Measurements from ENCODE around the gene CHCHD6. TPM values are rescaled to one million over a fixed set of nuclear protein-coding genes. Genes with fewer than 3 reads are reported as not detected.

Gene CHCHD6
- total RNA-seq, 2 donors from 2014 or later: 8.4 to 10.9 TPM

DNA sequence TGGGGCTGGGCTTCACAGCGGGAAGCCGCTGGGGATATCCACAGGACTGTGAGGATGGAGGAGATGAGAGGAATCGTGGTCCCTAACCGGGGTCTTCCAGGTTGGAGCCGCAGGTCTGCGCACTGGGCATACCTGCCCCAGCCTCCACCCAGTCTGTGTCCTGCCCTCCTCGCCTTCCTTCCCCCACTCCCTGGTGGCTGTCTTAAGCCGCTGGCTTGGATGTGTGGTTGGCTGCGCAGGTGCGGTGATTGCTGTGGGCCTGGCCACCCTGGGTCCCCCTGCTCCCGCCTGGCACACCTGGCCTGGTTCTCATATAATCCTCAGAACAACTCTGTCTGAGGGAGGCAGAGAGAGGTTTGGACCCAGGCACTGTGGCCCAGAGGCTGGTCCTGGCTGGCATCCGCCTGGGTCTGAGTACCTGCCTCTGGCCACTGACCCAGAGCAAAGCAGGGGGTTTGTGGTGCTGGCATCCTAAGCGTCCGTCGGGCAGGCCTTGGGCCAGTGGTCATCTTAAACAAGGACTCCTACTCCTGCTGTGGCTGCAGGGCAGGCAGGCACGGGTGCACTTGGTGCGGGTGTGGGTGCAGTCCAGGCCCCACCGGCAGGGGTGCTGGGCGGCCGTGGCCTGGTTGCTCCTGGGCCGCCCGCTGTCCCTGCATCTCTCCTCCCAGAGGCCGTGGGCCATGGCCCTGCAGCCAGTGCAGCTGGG lies 297.6 kb downstream of the CHCHD6 start:
- no peak for DNase-seq (ENCODE audit: low spot score)
- Histone ChIP-seq H3K27ac (peak overlapping the region; percentile 51 to 52), H3K27me3 (no peaks in the 10 kb centered on the region), H3K4me1 (peaks cover 0 to 61% of the 10 kb centered on the region in 2 donors), H3K4me3 (no peak overlapping the region), H3K36me3 (no peaks in the 10 kb centered on the region), H3K9me3 (no peaks in the 10 kb centered on the region)
- TF ChIP-seq, protein P1, sequence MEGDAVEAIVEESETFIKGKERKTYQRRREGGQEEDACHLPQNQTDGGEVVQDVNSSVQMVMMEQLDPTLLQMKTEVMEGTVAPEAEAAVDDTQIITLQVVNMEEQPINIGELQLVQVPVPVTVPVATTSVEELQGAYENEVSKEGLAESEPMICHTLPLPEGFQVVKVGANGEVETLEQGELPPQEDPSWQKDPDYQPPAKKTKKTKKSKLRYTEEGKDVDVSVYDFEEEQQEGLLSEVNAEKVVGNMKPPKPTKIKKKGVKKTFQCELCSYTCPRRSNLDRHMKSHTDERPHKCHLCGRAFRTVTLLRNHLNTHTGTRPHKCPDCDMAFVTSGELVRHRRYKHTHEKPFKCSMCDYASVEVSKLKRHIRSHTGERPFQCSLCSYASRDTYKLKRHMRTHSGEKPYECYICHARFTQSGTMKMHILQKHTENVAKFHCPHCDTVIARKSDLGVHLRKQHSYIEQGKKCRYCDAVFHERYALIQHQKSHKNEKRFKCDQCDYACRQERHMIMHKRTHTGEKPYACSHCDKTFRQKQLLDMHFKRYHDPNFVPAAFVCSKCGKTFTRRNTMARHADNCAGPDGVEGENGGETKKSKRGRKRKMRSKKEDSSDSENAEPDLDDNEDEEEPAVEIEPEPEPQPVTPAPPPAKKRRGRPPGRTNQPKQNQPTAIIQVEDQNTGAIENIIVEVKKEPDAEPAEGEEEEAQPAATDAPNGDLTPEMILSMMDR (IDR thresholded peaks at IDR 0.05): no peak

DNA sequence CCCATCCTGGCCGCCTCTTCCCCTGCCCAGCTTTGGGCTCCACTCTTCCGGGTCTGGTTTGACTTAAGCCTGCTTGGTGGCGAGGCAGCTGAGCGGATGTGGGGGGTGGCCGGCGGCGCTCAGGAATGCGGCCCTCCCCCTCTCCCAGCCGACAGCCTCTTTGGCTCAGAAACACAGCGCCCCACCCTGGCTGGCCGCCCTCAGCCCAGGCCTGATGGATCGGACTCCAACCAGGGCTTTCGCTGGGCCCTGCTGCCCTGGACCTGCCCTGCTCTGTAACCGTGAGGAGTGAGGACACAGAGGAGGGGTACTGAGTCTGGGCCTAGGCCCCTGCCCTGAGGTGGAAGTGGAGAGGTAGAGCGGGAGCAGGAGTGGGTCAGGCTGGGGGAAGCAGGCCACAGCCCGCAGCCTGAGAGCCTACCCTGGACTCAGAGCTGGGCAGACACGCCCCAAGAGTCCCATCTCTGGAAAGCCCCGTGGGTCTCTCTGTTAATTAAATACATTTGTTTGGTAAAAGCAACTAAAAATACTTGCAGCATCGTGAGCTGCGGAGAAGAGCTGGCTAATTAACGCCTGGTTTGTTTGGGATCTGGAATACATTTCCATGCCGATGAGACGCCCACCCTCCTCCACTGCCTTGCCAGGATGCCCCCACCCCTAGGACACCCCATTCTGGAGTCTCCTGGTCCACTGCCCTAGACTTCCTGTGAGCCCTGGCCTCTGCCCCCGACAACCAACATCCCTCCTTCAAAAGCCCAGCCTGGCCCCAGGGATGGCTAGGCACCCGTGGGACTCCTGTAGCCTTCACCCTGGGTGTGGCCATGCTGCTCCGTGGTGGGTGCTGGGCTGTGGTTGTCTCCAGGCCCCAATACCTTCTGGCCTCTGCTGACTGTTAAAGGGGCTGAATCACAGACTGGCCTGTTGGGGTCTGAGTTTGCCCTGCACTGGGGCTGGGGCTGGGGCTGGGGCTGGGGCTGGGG lies 298.4 kb downstream of the CHCHD6 start:
- Histone ChIP-seq H3K4me1 (peaks cover 0 to 52% of the 10 kb centered on the region in 2 donors), H3K27ac (peak overlapping the region; percentile 51 to 52), H3K27me3 (no peaks in the 10 kb centered on the region), H3K4me3 (no peak overlapping the region), H3K36me3 (no peaks in the 10 kb centered on the region), H3K9me3 (no peaks in the 10 kb centered on the region)
- DNase-seq (ENCODE audit: low spot score): peak; percentile 92
- TF ChIP-seq, protein P1 (IDR thresholded peaks at IDR 0.05): peak; percentile 24 to 70

DNA sequence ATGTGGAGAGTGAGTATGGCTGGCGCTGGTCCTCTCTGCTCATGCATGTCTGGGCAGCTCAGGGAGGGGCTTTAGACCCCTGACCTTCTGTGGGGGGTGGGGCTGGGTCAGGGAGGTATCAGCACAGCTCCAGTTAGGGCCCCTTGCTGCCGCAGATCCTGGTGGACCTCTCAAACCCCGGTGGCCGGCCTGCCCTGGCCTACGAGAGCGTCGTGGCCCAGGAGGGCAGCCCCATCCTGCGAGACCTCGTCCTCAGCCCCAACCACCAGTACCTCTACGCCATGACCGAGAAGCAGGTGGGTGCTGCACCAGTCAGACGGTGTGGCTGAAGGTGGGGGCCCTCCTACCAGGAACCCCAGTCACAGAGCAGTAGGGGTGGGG lies 299.1 kb downstream of the CHCHD6 start:
- no peak overlapping the region for H3K4me3 ChIP-seq
- no peaks in the 10 kb centered on the region for H3K27me3 ChIP-seq
- H3K9me3 ChIP-seq: no peaks in the 10 kb centered on the region
- TF ChIP-seq, protein P1 (IDR thresholded peaks at IDR 0.05): no peak
- no peak overlapping the region for H3K27ac ChIP-seq
- H3K4me1 ChIP-seq: peaks cover 0 to 53% of the 10 kb centered on the region in 2 donors
- no peak for DNase-seq (ENCODE audit: low spot score)
- H3K36me3 ChIP-seq: no peaks in the 10 kb centered on the region

DNA sequence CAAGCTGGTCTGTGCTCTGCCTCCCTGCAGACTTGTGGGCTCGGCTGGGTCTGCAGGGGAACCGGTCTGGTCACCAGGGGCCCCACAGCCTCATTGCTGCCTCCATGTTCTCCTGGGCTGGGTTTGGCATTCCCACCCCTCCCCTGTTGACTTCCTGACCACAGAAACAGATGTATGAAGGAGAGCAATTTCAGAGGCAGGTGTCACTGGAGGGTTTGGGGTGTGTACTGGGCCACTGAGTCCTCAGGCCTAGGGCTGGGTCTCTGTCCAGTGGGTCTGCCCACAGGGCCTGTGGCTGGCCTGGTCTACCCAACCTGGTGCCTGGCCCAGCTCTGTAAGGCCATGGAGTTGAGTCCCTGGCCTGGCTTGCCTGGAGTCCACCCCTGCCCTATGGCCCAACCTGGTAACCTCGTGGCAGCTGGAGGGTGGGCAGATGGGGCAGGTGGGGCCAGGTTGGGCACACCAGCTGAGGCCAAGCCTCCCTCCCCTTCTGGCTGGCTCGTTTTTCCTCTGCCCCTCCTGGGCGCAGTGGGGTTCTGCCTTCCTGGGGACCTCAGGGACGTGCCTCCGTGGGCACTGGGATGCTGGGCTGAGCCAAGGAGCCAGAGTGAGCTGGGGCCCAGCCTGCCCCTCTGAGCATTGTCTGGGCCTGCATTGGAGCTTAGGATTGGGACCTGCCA lies 299.7 kb downstream of the CHCHD6 start:
- TF ChIP-seq, protein P1 (IDR thresholded peaks at IDR 0.05): no peak
- DNase-seq (ENCODE audit: low spot score): no peak
- Histone ChIP-seq H3K36me3 (no peaks in the 10 kb centered on the region), H3K27me3 (no peaks in the 10 kb centered on the region), H3K9me3 (no peaks in the 10 kb centered on the region), H3K4me1 (peaks cover 0 to 57% of the 10 kb centered on the region in 2 donors), H3K4me3 (no peak overlapping the region), H3K27ac (no peak overlapping the region)

DNA sequence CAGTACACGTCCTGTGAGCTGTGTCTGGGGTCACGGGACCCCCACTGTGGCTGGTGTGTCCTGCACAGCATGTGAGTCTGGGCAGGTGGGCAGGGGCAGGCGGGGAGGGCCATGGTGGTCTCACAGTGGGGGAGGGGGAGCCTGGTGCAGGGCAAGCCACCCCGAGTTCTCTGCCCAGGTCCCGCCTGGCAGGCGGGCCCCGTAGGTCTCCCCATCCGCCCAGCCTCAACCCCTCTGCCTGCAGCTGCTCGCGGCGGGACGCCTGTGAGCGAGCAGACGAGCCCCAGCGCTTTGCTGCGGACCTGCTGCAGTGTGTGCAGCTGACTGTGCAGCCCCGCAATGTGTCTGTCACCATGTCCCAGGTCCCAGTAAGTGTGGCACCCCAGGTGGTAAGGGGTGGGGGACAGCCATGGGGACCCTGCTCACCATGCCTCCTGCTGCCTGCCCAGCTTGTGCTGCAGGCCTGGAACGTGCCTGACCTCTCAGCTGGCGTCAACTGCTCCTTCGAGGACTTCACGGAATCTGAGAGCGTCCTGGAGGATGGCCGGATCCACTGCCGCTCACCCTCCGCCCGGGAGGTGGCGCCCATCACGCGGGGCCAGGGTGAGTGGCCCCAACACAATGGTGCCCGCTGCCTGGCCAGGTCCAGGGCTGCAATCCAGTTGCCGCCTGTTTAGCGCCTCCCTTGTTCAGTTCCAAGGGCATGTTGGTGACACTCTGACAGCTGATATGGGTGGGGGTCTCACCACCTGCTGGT lies 300.8 kb downstream of the CHCHD6 start:
- no peak for DNase-seq (ENCODE audit: low spot score)
- H3K36me3 ChIP-seq: no peaks in the 10 kb centered on the region
- no peak overlapping the region for H3K27ac ChIP-seq
- TF ChIP-seq, protein P1 (IDR thresholded peaks at IDR 0.05): no peak
- H3K27me3 ChIP-seq: no peaks in the 10 kb centered on the region
- H3K4me1 ChIP-seq: peaks cover 0 to 51% of the 10 kb centered on the region in 2 donors
- no peaks in the 10 kb centered on the region for H3K9me3 ChIP-seq
- no peak overlapping the region for H3K4me3 ChIP-seq

Measured in right atrium auricular region (tissue), 2 donors.